ENCODE data around the gene ZBTB22. TPM values are rescaled to one million over a fixed set of nuclear protein-coding genes. Genes with fewer than 3 reads are reported as not detected.

ZBTB22 gene
- polyA plus RNA-seq, 1 donor (not counting 4 experiments of a cell fraction or from before 2014, with no cell fraction given), result 6.5 TPM

DNA sequence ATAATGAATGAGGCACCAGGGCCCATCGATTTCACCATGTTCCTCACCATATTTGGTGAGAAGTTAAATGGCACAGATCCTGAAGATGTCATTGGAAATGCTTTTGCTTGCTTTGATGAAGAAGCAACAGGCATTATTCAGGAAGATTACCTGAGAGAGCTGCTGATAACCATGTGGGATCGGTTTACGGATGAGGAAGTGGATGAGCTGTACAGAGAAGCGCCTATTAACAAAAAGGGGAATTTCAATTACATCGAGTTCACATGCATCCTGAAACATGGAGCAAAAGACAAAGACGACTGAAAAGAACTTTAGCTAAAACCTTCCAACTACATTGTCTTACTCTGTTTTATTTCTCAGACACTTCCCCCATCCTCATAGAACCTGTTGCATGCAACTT is 21.6 kb upstream of the ZBTB22 start:
- H3K27me3 ChIP-seq (ENCODE audit: control insufficient read depth, extremely low read depth, insufficient read depth, low read length), result no peaks in the 10 kb centered on the region
- no peaks in the 10 kb centered on the region for H4K20me1 ChIP-seq (ENCODE audit: control insufficient read depth, extremely low read depth, insufficient read depth, low read length)
- no peak overlapping the region for H3K4me3 ChIP-seq (ENCODE audit: control insufficient read depth in 2 of 3, extremely low read depth in 1 of 3, insufficient read depth in 2 of 3, low read depth in 1 of 3, low read length in 3 of 3)
- H3K4me2 ChIP-seq (ENCODE audit: control insufficient read depth, extremely low read depth, insufficient read depth, low read depth, low read length), result no peak overlapping the region
- DNase-seq (ENCODE audit: low read depth, low spot score) (no peak), FAIRE-seq (no peak)
- no peak overlapping the region for H2AFZ ChIP-seq (ENCODE audit: control insufficient read depth, low read length)
- no peak overlapping the region for H3K27ac ChIP-seq (ENCODE audit: control insufficient read depth, insufficient read depth, low read length)
- no peaks in the 10 kb centered on the region for H3K4me1 ChIP-seq (ENCODE audit: control insufficient read depth, extremely low read depth, insufficient read depth, low read length)
- no peak overlapping the region for H3K9ac ChIP-seq (ENCODE audit: control insufficient read depth, extremely low read depth, insufficient read depth, low read length)
- TF ChIP-seq CTCF (optimal IDR thresholded peaks at IDR 0.05 in 1 of 3, IDR thresholded peaks at IDR 0.05 in 1 of 3, conservative IDR thresholded peaks at IDR 0.05 in 1 of 3; ENCODE audit: extremely low read depth in 1 of 3, insufficient read depth in 2 of 3, low read length in 3 of 3) (no peak), EZH2 (IDR thresholded peaks at IDR 0.05; ENCODE audit: low read length) (no peak)
- dilution Hi-C loops (cut with MboI; ENCODE audit: extremely low pct_ligation_motif_present, low sequenced_read_pairs), result no loop called here
- no peaks in the 10 kb centered on the region for H3K36me3 ChIP-seq (ENCODE audit: control insufficient read depth in 2 of 2, extremely low read depth in 1 of 2, insufficient read depth in 2 of 2, low read length in 2 of 2)
- H3K9me1 ChIP-seq (ENCODE audit: control insufficient read depth, extremely low read depth, insufficient read depth, low read length), result no peaks in the 10 kb centered on the region
- no peaks in the 10 kb centered on the region for H3K9me3 ChIP-seq (ENCODE audit: control insufficient read depth, low read depth, low read length)
- no peaks in the 10 kb centered on the region for H3K79me2 ChIP-seq (ENCODE audit: control insufficient read depth, insufficient read depth, low read length)

DNA sequence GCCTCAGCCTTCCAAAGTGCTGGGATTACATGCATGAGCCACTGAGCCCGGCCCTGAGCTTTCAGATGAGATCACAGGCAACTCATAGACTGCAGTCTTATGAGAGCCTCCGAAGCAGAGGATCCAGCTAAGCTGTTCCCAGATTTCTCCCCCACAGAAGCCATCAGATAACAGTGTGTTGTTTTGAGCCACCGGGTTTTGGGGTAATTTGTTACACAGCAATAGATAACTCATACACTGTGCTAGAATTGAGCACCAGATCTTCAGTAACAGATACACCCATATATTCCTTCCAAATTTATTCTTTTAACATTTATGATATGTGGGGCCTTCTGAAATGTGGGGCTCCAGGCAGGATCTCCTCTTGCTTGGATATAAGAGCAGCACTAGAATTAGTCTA is 19.0 kb upstream of the ZBTB22 start:
- Histone ChIP-seq H3K27me3 (ENCODE audit: control insufficient read depth, extremely low read depth, insufficient read depth, low read length) (no peaks in the 10 kb centered on the region), H3K36me3 (ENCODE audit: control insufficient read depth in 2 of 2, extremely low read depth in 1 of 2, insufficient read depth in 2 of 2, low read length in 2 of 2) (no peaks in the 10 kb centered on the region), H3K9ac (ENCODE audit: control insufficient read depth, extremely low read depth, insufficient read depth, low read length) (no peak overlapping the region), H3K9me3 (ENCODE audit: control insufficient read depth, low read depth, low read length) (no peaks in the 10 kb centered on the region), H2AFZ (ENCODE audit: control insufficient read depth, low read length) (no peak overlapping the region), H3K4me3 (ENCODE audit: control insufficient read depth in 2 of 3, extremely low read depth in 1 of 3, insufficient read depth in 2 of 3, low read depth in 1 of 3, low read length in 3 of 3) (no peak overlapping the region), H3K4me1 (ENCODE audit: control insufficient read depth, extremely low read depth, insufficient read depth, low read length) (no peaks in the 10 kb centered on the region), H3K27ac (ENCODE audit: control insufficient read depth, insufficient read depth, low read length) (no peak overlapping the region), H3K9me1 (ENCODE audit: control insufficient read depth, extremely low read depth, insufficient read depth, low read length) (no peaks in the 10 kb centered on the region), H3K4me2 (ENCODE audit: control insufficient read depth, extremely low read depth, insufficient read depth, low read depth, low read length) (no peak overlapping the region), H3K79me2 (ENCODE audit: control insufficient read depth, insufficient read depth, low read length) (no peaks in the 10 kb centered on the region), H4K20me1 (ENCODE audit: control insufficient read depth, extremely low read depth, insufficient read depth, low read length) (no peaks in the 10 kb centered on the region)
- no peak for DNase-seq (ENCODE audit: low read depth, low spot score)
- dilution Hi-C loops (cut with MboI; ENCODE audit: extremely low pct_ligation_motif_present, low sequenced_read_pairs), result no loop called here
- FAIRE-seq, result no peak
- TF ChIP-seq CTCF (optimal IDR thresholded peaks at IDR 0.05 in 1 of 3, IDR thresholded peaks at IDR 0.05 in 1 of 3, conservative IDR thresholded peaks at IDR 0.05 in 1 of 3; ENCODE audit: extremely low read depth in 1 of 3, insufficient read depth in 2 of 3, low read length in 3 of 3), result no peak
- TF ChIP-seq EZH2 (IDR thresholded peaks at IDR 0.05; ENCODE audit: low read length), result no peak
